ENCODE results near the gene LMOD1.

GRCh38 chr1:201903135-201903534 lies 43.2 kb downstream of the LMOD1 start:
- TF ChIP-seq CTCF (IDR thresholded peaks at IDR 0.05) (no peak), ZFX (IDR thresholded peaks at IDR 0.05; ENCODE audit: borderline replicate concordance) (no peak)
